Measurements from ENCODE around the gene CIRBP.

CIRBP gene

GRCh38 chr19:1293782-1294604 lies 24.9 kb downstream of the CIRBP start:
- Histone ChIP-seq H3K9ac (no peak overlapping the region), H3K27ac (no peak overlapping the region), H3K36me3 (ENCODE audit: insufficient read depth) (no peaks in the 10 kb centered on the region), H3K4me3 (IDR thresholded peaks at IDR 0.05; ENCODE audit: insufficient read depth, low read depth, low read length) (no peak overlapping the region), H3K79me2 (ENCODE audit: insufficient read depth, low read depth) (no peaks in the 10 kb centered on the region), H3K4me1 (ENCODE audit: low read depth, poor library complexity, severe bottlenecking) (peaks cover 14% of the 10 kb centered on the region), H3K4me2 (no peak overlapping the region), H4K20me1 (ENCODE audit: insufficient read depth) (no peaks in the 10 kb centered on the region), H3K27me3 (ENCODE audit: insufficient read depth, low read depth) (peaks cover 92% of the 10 kb centered on the region), H2AFZ (ENCODE audit: low read depth) (no peak overlapping the region)
- TF ChIP-seq, protein P1, sequence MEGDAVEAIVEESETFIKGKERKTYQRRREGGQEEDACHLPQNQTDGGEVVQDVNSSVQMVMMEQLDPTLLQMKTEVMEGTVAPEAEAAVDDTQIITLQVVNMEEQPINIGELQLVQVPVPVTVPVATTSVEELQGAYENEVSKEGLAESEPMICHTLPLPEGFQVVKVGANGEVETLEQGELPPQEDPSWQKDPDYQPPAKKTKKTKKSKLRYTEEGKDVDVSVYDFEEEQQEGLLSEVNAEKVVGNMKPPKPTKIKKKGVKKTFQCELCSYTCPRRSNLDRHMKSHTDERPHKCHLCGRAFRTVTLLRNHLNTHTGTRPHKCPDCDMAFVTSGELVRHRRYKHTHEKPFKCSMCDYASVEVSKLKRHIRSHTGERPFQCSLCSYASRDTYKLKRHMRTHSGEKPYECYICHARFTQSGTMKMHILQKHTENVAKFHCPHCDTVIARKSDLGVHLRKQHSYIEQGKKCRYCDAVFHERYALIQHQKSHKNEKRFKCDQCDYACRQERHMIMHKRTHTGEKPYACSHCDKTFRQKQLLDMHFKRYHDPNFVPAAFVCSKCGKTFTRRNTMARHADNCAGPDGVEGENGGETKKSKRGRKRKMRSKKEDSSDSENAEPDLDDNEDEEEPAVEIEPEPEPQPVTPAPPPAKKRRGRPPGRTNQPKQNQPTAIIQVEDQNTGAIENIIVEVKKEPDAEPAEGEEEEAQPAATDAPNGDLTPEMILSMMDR (conservative IDR thresholded peaks at IDR 0.05; ENCODE audit: low read depth, low read length) = no peak

- no peak overlapping the region for H2AFZ ChIP-seq (ENCODE audit: low read depth)
- no peaks in the 10 kb centered on the region for H4K20me1 ChIP-seq (ENCODE audit: insufficient read depth)
- no peaks in the 10 kb centered on the region for H3K36me3 ChIP-seq (ENCODE audit: insufficient read depth)
- peaks cover 92% of the 10 kb centered on the region for H3K27me3 ChIP-seq (ENCODE audit: insufficient read depth, low read depth)
- no peak overlapping the region for H3K4me2 ChIP-seq
- TF ChIP-seq, protein P1 (conservative IDR thresholded peaks at IDR 0.05; ENCODE audit: low read depth, low read length) = no peak
- no peak overlapping the region for H3K27ac ChIP-seq
- peaks cover 14% of the 10 kb centered on the region for H3K4me1 ChIP-seq (ENCODE audit: low read depth, poor library complexity, severe bottlenecking)
- H3K4me3 ChIP-seq (IDR thresholded peaks at IDR 0.05; ENCODE audit: insufficient read depth, low read depth, low read length) = no peak overlapping the region
- H3K9ac ChIP-seq = no peak overlapping the region
- H3K79me2 ChIP-seq (ENCODE audit: insufficient read depth, low read depth) = no peaks in the 10 kb centered on the region
Measured at GRCh38 chr19:1294688-1295087, 25.6 kb downstream of the CIRBP start.

GRCh38 chr19:1295169-1296012 lies 26.3 kb downstream of the CIRBP start:
- H3K4me2 ChIP-seq = no peak overlapping the region

DNA sequence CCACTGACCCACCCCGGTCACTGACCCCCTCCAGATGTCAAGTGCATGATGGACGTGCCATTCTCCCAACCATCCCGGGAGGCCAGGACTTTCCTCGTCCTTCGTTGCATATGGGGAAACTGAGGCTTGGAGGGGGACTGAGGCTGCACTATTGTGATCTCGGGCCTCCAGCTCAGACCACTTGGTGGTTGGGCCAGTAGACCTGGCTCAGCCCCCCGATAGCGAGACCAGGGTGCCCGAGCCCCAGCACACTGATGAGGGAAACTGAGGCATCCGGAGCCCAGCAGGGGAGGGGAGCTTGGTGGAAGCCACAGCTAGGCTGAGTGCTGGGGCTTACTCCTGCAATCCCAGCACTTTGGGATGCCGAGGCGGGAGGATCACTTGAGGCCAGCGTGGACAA lies 26.9 kb downstream of the CIRBP start:
- Histone ChIP-seq H3K27ac (no peak overlapping the region), H3K36me3 (ENCODE audit: insufficient read depth) (no peaks in the 10 kb centered on the region), H3K4me3 (IDR thresholded peaks at IDR 0.05; ENCODE audit: insufficient read depth, low read depth, low read length) (no peak overlapping the region), H3K4me1 (ENCODE audit: low read depth, poor library complexity, severe bottlenecking) (peaks cover 14% of the 10 kb centered on the region), H3K9ac (no peak overlapping the region), H3K27me3 (ENCODE audit: insufficient read depth, low read depth) (peaks cover 88% of the 10 kb centered on the region), H3K79me2 (ENCODE audit: insufficient read depth, low read depth) (no peaks in the 10 kb centered on the region), H2AFZ (ENCODE audit: low read depth) (no peak overlapping the region), H4K20me1 (ENCODE audit: insufficient read depth) (no peaks in the 10 kb centered on the region), H3K4me2 (no peak overlapping the region)
- TF ChIP-seq, protein P1 (conservative IDR thresholded peaks at IDR 0.05; ENCODE audit: low read depth, low read length) = no peak

More at GRCh38 chr19:1295169-1296012, 26.3 kb downstream of the CIRBP start:
- Histone ChIP-seq H4K20me1 (ENCODE audit: insufficient read depth) (no peaks in the 10 kb centered on the region), H3K4me1 (ENCODE audit: low read depth, poor library complexity, severe bottlenecking) (peaks cover 14% of the 10 kb centered on the region), H3K9ac (no peak overlapping the region), H3K4me3 (IDR thresholded peaks at IDR 0.05; ENCODE audit: insufficient read depth, low read depth, low read length) (no peak overlapping the region), H3K36me3 (ENCODE audit: insufficient read depth) (no peaks in the 10 kb centered on the region), H3K79me2 (ENCODE audit: insufficient read depth, low read depth) (no peaks in the 10 kb centered on the region), H2AFZ (ENCODE audit: low read depth) (no peak overlapping the region), H3K27me3 (ENCODE audit: insufficient read depth, low read depth) (peaks cover 88% of the 10 kb centered on the region), H3K27ac (no peak overlapping the region)
- TF ChIP-seq, protein P1 (conservative IDR thresholded peaks at IDR 0.05; ENCODE audit: low read depth, low read length) = no peak

All from KMS-11 (cell line).